Gastroesophageal sphincter (tissue), 4 donors: ENCODE measurements around the gene WDR93. TPM values are rescaled to one million over a fixed set of nuclear protein-coding genes. Genes with fewer than 3 reads are reported as not detected.

Experiments
- ATAC-seq: fragments of 150-250 bp; one replicate; pipeline ENCODE4 v1.9.1; 2016; ENCODE audit warnings: mild to moderate bottlenecking, moderate library complexity
- H3K27ac ChIP-seq, 4 donors: fragments of 200-600 bp; sonication (generic) in 3 of 4; 1 replicate in 3 of 4; 2 replicates in 1 of 4; pipeline ENCODE4 v1.5.1; 2016 to 2019
- H3K27me3 ChIP-seq: fragments of 200-600 bp; sonication (generic); one replicate; pipeline ENCODE4 v1.5.1; 2019
- H3K36me3 ChIP-seq, 2 donors: fragments of 200-600 bp; sonication (generic); one replicate each; pipeline ENCODE4 v1.5.1; 2019; ENCODE audit warnings: control low read depth in 1 of 2
- H3K4me1 ChIP-seq, 3 donors: fragments of 200-600 bp; sonication (generic); 1 replicate in 2 of 3; 2 replicates in 1 of 3; pipeline ENCODE4 v1.5.1; 2016 to 2019; ENCODE audit warnings: control low read depth in 2 of 3
- H3K4me3 ChIP-seq, 2 donors: fragments of 200-600 bp; sonication (generic); one replicate each; pipeline ENCODE4 v1.5.1; 2019; ENCODE audit warnings: mild to moderate bottlenecking in 1 of 2, moderate library complexity in 1 of 2
- H3K9me3 ChIP-seq, 3 donors: fragments of 200-600 bp; sonication (generic); one replicate each; pipeline ENCODE4 v1.5.1; 2017 to 2019; ENCODE audit warnings: control low read depth in 2 of 3
- CTCF ChIP-seq, 4 experiments: fragments of 200-600 bp in 2 of 4; fragments of 450-650 bp in 2 of 4; sonication (generic) in 1 of 4; IDR thresholded peaks; one replicate each; pipeline ENCODE4 v1.5.1; 2017 to 2019; ENCODE audit warnings: antibody characterized with exemption in 4 of 4, mild to moderate bottlenecking in 2 of 4, moderate library complexity in 2 of 4
- EP300 ChIP-seq: sonication (generic); formaldehyde crosslinking; IDR thresholded peaks from one replicate; pipeline ENCODE4 v1.6.1; 2017; ENCODE audit warnings: antibody characterized with exemption, mild to moderate bottlenecking
- POLR2A ChIP-seq, 2 donors: fragments of 450-650 bp; IDR thresholded peaks; one replicate each; pipeline ENCODE4 v1.6.1; 2017; ENCODE audit warnings: antibody characterized with exemption in 2 of 2, mild to moderate bottlenecking in 2 of 2, moderate library complexity in 1 of 2
- POLR2AphosphoS5 ChIP-seq: sonication (generic); formaldehyde crosslinking; IDR thresholded peaks from one replicate; pipeline ENCODE4 v1.6.1; 2017; ENCODE audit warnings: antibody characterized with exemption
- WGBS, 2 donors: methylation state at CpG; one replicate each; pipeline ENCODE4 v1.1.5; 2018; ENCODE audit warnings: low coverage in 1 of 2; 5-methylcytosine and 5-hydroxymethylcytosine counted together
- total RNA-seq, 4 donors: library from RNA; depleted of rRNA; stranded (reverse); fragments of >200 nt; gene quantifications; one replicate each; pipeline ENCODE4 v1.1.0, GENCODE V29; 2016

The WDR93 gene
- total RNA-seq, 4 donors from 2014 or later, result 0.15 TPM; not detected in 3

GRCh38 chr15:89751748-89752147 is 61.1 kb downstream of the WDR93 start:
- Histone ChIP-seq H3K9me3 (no peaks in the 10 kb centered on the region), H3K36me3 (no peaks in the 10 kb centered on the region), H3K27me3 (no peaks in the 10 kb centered on the region), H3K4me1 (peaks cover 0 to 21% (median 6%) of the 10 kb centered on the region in 3 donors), H3K4me3 (no peak overlapping the region), H3K27ac (no peak overlapping the region)
- TF ChIP-seq POLR2A (IDR thresholded peaks at IDR 0.05) (no peak), POLR2AphosphoS5 (no peak), CTCF (IDR thresholded peaks at IDR 0.05) (no peak), EP300 (no peak)
- ATAC-seq, result no peak
- 100% methylated on average over 2 of the region's 5 CpGs; no CpG with 5 or more reads in 1 of the 2 donors for WGBS, 2 donors

DNA sequence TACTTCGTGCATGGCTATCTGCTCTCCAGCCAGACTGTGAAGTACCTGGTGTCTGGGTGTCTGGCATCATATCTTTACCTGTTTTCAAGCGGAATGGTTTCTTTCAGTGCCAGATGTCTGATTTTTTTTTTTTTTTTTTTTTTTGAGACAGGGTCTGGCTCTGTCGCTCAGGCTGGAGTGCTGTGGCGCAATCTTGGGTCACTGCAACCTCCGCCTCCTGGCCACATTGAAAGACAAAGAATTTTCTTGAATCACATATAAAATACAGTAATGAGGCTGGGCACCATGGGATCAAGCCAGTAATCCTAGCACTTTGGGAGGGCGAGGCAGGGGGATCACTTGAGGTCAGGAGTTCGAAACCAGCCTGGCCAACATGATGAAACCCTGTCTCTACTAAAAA is 63.2 kb downstream of the WDR93 start:
- ATAC-seq, result no peak
- no peaks in the 10 kb centered on the region for H3K9me3 ChIP-seq
- 93 to 96% methylated on average over 2 to 4 of the region's 7 CpGs for WGBS, 2 donors
- H3K4me3 ChIP-seq, result no peak overlapping the region
- H3K27me3 ChIP-seq, result peaks cover 3% of the 10 kb centered on the region
- H3K27ac ChIP-seq, result no peak overlapping the region
- no peak for TF ChIP-seq POLR2A (IDR thresholded peaks at IDR 0.05)
- no peak for TF ChIP-seq POLR2AphosphoS5
- no peaks in the 10 kb centered on the region for H3K36me3 ChIP-seq
- H3K4me1 ChIP-seq, result peaks cover 0 to 21% (median 6%) of the 10 kb centered on the region in 3 donors

DNA sequence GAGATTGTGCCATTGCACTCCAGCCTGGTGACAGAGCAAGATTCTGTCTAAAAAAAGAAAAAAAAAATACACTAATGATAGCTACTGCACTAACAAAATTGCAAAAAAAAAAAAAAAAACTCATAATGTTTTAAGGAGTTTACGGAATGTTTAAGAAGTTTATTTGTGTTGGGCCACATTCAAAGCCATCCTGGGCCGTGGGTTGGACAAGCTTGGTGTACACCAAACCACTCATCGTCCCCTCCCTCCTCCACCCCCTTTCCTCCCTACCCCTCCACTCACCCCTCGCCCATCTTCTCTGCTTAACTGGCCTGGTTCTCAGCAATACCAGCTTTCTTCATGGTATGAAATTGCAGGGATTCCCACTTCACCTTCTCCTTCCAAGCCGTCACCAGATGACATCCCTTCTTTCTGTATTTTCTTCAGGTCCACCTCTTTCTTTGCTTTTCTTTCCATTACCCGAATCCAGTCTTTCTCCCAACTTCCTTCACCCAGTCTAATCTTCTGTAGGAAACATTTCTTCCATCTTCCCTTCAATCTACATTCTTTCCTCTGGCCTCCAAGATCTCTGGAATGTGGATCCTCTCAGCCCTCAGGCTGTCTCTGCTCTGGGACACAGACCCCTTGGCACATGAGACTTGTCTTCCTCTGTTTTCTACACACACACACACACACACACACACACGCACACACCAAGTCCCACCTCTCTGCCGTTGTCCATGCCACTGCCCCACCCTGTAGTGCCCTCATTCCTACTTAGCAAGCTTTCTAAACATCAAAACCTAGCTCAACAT is 63.9 kb downstream of the WDR93 start:
- whole genome bisulfite sequencing, 2 donors, result 53 to 70% methylated on average over 7 to 8 of the region's 8 CpGs
- H3K4me1 ChIP-seq, result peaks cover 0 to 19% (median 6%) of the 10 kb centered on the region in 3 donors
- TF ChIP-seq POLR2AphosphoS5 (no peak), POLR2A (IDR thresholded peaks at IDR 0.05) (no peak), CTCF (IDR thresholded peaks at IDR 0.05) (no peak)
- no peaks in the 10 kb centered on the region for H3K36me3 ChIP-seq
- peaks cover 6% of the 10 kb centered on the region for H3K27me3 ChIP-seq
- no peak overlapping the region for H3K27ac ChIP-seq
- no peaks in the 10 kb centered on the region for H3K9me3 ChIP-seq
- no peak overlapping the region for H3K4me3 ChIP-seq
- no peak for ATAC-seq

DNA sequence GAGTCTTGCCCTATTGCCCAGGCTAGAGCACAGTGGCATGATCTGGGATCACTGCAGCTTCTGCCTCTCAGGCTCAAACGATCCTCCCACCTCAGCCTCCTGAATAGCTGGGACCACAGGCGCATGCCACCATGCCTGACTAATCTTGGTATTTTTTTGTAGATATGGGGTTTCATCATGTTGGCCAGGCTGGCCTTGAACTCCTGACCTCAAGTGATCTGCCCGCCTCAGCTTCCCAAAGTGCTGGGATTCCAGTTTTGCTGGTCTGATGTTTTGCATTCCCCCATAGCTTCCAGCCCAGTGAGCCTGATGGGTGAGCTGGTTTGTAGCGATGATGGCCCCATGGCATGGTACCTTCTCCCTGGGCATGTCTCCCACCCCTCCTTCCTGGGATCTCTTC is 65.1 kb downstream of the WDR93 start:
- H3K36me3 ChIP-seq, result no peaks in the 10 kb centered on the region
- TF ChIP-seq EP300, result no peak
- no peak for TF ChIP-seq POLR2AphosphoS5
- no peak for TF ChIP-seq POLR2A (IDR thresholded peaks at IDR 0.05)
- TF ChIP-seq CTCF (IDR thresholded peaks at IDR 0.05), result no peak
- ATAC-seq, result no peak

GRCh38 chr15:89756897-89757296 is 66.3 kb downstream of the WDR93 start:
- peaks cover 6% of the 10 kb centered on the region for H3K27me3 ChIP-seq
- H3K9me3 ChIP-seq, result no peaks in the 10 kb centered on the region
- no peak for ATAC-seq
- no peak overlapping the region for H3K4me3 ChIP-seq
- no peak for TF ChIP-seq EP300
- no peak for TF ChIP-seq CTCF (IDR thresholded peaks at IDR 0.05)
- TF ChIP-seq POLR2A (IDR thresholded peaks at IDR 0.05), result no peak
- no peak for TF ChIP-seq POLR2AphosphoS5
- peaks cover 0 to 12% (median 2%) of the 10 kb centered on the region in 3 donors for H3K4me1 ChIP-seq
- 66 to 72% methylated on average over 6 to 7 of the region's 7 CpGs for WGBS, 2 donors
- no peak overlapping the region for H3K27ac ChIP-seq
- no peaks in the 10 kb centered on the region for H3K36me3 ChIP-seq

More for the DNA sequence above, 65.1 kb downstream of the WDR93 start:
- H3K4me1 ChIP-seq, result peaks cover 0 to 14% (median 2%) of the 10 kb centered on the region in 3 donors
- WGBS, 2 donors, result 87 to 100% methylated on average over 2 to 4 of the region's 4 CpGs
- peaks cover 6% of the 10 kb centered on the region for H3K27me3 ChIP-seq
- H3K27ac ChIP-seq, result no peak overlapping the region
- H3K4me3 ChIP-seq, result no peak overlapping the region
- no peaks in the 10 kb centered on the region for H3K9me3 ChIP-seq
